Mesothelial cell of epicardium (in vitro differentiated cells): ENCODE data around the gene MTUS2. TPM values are rescaled to one million over a fixed set of nuclear protein-coding genes. Genes with fewer than 3 reads are reported as not detected.

Source experiments
- DNase-seq, 2 experiments: peaks; one replicate each; pipeline ENCODE4 v3.0.0; 2021; ENCODE audit warnings: low spot score in 2 of 2; ENCODE audit not compliant: unreplicated experiment in 2 of 2
- H3K27ac Mint-ChIP-seq: 2 replicates; pipeline ENCODE4 v1.8.0; 2021; ENCODE audit warnings: mixed read lengths
- H3K27me3 Mint-ChIP-seq: 2 replicates; pipeline ENCODE4 v1.8.0; 2021; ENCODE audit warnings: low read depth, mixed read lengths
- H3K36me3 Mint-ChIP-seq: 2 replicates; pipeline ENCODE4 v1.8.0; 2021; ENCODE audit warnings: mixed read lengths
- H3K4me1 Mint-ChIP-seq: 2 replicates; pipeline ENCODE4 v1.8.0; 2021; ENCODE audit warnings: mixed read lengths
- H3K4me3 Mint-ChIP-seq: 2 replicates; pipeline ENCODE4 v1.8.0; 2021; ENCODE audit warnings: mild to moderate bottlenecking, moderate library complexity, mixed read lengths
- H3K9me3 Mint-ChIP-seq: 2 replicates; pipeline ENCODE4 v1.8.0; 2021; ENCODE audit warnings: mixed read lengths
- total RNA-seq: library from RNA; stranded (reverse); gene quantifications from 3 replicates; pipeline ENCODE4 v1.2.1, GENCODE V29; 2021
- TF ChIP-seq, protein P1 (sequence below): fragments of 200-600 bp; sonication (generic); IDR thresholded peaks from one replicate; pipeline ENCODE4 v1.5.0; 2021; ENCODE audit warnings: antibody characterized with exemption; ENCODE audit not compliant: unreplicated experiment

MTUS2 gene
- total RNA-seq, 1 donor from 2014 or later: 1.4 TPM

DNA sequence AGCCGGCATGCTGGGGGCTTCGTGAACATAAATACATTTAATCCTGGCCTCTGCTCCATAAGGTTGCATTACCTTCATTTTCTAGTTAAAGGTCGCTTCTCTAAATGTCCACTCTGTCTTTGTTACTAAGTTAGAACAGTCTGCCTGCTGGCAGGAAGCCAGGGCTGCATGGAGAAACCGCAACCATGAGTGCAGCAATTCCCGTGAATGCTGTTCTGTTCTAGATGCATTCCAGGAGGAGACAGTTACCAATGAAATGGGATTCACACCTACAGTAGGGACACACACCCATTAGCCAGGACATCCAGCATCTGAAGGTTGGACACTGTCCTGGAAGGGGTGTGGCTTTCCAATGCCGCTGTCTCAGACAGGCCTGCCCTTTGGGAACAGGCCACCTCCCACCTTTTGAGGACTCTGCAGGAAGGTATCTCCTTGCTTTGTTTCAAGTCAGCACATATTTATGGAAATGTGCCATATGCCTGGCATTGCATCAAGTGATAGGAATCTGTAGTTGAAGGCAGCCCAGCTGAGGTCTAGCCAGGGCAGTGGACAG is 645.7 kb downstream of the MTUS2 start:
- Mint-ChIP-seq H3K27me3 (no peaks in the 10 kb centered on the region), H3K27ac (no peak overlapping the region), H3K4me1 (peaks cover 14% of the 10 kb centered on the region), H3K36me3 (no peaks in the 10 kb centered on the region), H3K9me3 (no peaks in the 10 kb centered on the region), H3K4me3 (no peak overlapping the region)
- peak in 1 of 2 experiments; percentile 56 for DNase-seq
- TF ChIP-seq, protein P1, sequence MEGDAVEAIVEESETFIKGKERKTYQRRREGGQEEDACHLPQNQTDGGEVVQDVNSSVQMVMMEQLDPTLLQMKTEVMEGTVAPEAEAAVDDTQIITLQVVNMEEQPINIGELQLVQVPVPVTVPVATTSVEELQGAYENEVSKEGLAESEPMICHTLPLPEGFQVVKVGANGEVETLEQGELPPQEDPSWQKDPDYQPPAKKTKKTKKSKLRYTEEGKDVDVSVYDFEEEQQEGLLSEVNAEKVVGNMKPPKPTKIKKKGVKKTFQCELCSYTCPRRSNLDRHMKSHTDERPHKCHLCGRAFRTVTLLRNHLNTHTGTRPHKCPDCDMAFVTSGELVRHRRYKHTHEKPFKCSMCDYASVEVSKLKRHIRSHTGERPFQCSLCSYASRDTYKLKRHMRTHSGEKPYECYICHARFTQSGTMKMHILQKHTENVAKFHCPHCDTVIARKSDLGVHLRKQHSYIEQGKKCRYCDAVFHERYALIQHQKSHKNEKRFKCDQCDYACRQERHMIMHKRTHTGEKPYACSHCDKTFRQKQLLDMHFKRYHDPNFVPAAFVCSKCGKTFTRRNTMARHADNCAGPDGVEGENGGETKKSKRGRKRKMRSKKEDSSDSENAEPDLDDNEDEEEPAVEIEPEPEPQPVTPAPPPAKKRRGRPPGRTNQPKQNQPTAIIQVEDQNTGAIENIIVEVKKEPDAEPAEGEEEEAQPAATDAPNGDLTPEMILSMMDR: no peak

DNA sequence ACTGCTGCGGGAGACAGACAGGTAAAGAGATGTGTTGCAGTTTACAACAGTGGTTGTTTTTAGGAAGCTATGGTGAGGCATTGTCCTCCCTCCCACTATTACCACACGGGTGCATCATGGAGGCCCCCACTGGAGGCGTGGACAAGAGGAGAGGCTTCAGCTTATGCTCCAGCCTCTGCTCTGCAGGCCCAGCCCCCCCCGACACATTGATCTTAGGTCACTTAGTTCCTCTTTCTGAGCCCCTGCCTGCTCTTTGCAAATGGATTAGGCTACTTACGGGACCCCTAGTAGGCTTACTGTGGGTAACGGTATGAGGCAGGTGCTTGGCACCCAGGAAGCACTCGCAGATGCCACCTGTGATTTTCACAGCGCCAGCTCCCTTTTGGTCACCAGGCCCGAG is 651.4 kb downstream of the MTUS2 start:
- peaks cover 7% of the 10 kb centered on the region for H3K4me1 Mint-ChIP-seq

DNA sequence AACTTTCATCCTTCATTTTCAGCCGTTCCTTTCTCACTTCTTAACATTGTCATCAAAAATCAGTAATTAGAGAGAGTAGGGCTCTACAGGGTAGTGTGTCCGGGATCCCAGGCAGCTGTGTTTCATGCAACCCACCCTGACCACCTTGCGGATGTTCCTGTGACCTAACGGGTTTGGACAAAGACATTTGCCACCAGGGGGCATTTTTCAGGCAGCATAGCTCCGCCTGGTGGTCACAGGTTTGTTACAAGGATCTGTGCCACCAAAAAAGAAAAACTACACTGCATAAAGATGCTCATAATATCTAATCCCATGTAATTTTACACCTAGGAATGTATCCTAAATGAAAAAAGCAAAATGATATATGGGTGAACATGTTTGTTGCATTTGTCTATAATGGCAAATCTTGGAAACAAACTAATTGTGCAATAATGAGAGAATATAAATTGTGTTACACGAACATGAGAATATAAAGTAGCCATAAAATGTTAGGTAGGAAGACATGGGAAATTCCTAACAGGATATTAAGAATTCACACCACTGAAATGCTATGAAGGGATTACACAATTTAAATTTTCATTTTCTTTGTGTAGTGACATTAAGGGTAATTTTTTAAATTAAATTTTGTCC is 652.3 kb downstream of the MTUS2 start:
- Mint-ChIP-seq H3K4me3 (no peak overlapping the region), H3K4me1 (peaks cover 6% of the 10 kb centered on the region), H3K27me3 (peaks cover 9% of the 10 kb centered on the region), H3K9me3 (no peaks in the 10 kb centered on the region), H3K36me3 (no peaks in the 10 kb centered on the region), H3K27ac (no peak overlapping the region)
- TF ChIP-seq, protein P1: peak; percentile 65
- no peak for DNase-seq

More for the DNA sequence above, 651.4 kb downstream of the MTUS2 start:
- no peaks in the 10 kb centered on the region for H3K36me3 Mint-ChIP-seq
- no peaks in the 10 kb centered on the region for H3K9me3 Mint-ChIP-seq
- TF ChIP-seq, protein P1: no peak
- H3K27ac Mint-ChIP-seq: no peak overlapping the region
- H3K27me3 Mint-ChIP-seq: peaks cover 2% of the 10 kb centered on the region
- H3K4me3 Mint-ChIP-seq: no peak overlapping the region
- DNase-seq: no peak

DNA sequence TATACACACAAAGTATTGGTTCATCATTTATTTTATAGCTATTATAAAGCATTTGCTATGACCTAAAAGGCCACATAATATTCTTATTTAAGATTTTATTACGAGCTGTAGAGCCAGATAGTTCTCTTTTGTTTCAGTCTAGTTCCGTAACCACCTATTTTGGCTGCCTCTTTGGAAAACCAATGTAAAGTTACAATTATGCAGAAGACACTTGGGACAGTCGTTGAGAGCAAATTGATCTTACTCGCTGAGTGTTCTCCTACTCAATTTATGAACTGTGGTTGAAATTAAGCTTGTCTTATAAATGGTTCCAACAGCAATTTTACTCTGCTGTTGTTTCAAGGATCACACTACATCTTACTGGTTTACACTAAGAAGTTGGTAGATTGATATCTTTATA is 653.0 kb downstream of the MTUS2 start:
- DNase-seq: no peak
- Mint-ChIP-seq H3K36me3 (no peaks in the 10 kb centered on the region), H3K4me3 (no peak overlapping the region), H3K4me1 (peaks cover 2% of the 10 kb centered on the region), H3K27ac (no peak overlapping the region), H3K9me3 (no peaks in the 10 kb centered on the region), H3K27me3 (peaks cover 13% of the 10 kb centered on the region)
- TF ChIP-seq, protein P1: no peak

DNA sequence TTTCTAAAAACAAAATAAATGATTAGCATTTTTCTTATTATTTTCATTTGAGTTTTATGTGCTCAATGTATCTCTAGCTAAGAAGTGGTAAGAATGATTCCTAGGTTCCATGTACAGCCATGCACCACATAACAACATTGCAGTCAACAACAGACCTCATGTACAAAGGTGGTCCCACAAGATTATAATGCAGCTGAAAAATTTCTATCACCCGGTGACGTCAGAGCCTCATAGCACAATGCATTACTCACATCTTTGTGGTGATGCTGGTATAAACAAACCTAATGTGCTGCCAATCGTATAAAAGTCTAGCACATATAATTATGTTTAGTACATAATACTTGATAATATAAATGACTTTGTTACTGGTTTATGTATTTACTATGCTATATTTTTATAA is 654.9 kb downstream of the MTUS2 start:
- TF ChIP-seq, protein P1: no peak
- Mint-ChIP-seq H3K4me1 (peaks cover 2% of the 10 kb centered on the region), H3K36me3 (no peaks in the 10 kb centered on the region), H3K27me3 (peaks cover 27% of the 10 kb centered on the region), H3K27ac (no peak overlapping the region), H3K9me3 (no peaks in the 10 kb centered on the region), H3K4me3 (no peak overlapping the region)
- no peak for DNase-seq

DNA sequence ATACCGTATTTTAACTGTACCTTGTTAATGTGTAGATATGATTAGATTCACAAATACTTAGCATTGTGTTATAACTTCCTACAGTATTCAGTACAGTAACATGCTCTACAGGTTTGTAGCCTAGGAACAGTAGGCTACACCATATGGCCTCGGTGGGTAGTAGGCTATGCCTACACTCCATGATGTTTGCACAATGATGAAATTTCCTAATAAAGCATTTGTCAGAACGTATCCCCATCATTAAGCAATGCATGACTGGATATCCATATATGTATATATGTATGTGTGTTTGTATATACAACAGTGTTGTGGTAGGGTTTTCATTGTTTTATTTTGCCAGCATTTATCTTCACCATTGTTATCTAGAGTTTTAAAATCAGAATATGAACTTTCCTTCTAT is 655.9 kb downstream of the MTUS2 start:
- Mint-ChIP-seq H3K27me3 (peaks cover 29% of the 10 kb centered on the region), H3K36me3 (no peaks in the 10 kb centered on the region), H3K4me3 (no peak overlapping the region), H3K27ac (no peak overlapping the region), H3K4me1 (no peaks in the 10 kb centered on the region), H3K9me3 (no peaks in the 10 kb centered on the region)
- TF ChIP-seq, protein P1: no peak
- DNase-seq: no peak
